G401 (cell line): Measurements from ENCODE around the gene DHRSX. TPM values are rescaled to one million over a fixed set of nuclear protein-coding genes. Genes with fewer than 3 reads are reported as not detected.
"Not testable (repeated sequence)": the region's sequence is repeated elsewhere in the genome, so short reads cannot be mapped to it uniquely, and the experiment has no call there.

Experiments
- DNase-seq: peaks from one replicate; pipeline ENCODE4 v3.0.0-alpha.2; 2015; ENCODE audit warnings: low spot score
- in situ Hi-C: cut with HindIII; loops from 2 replicates; pipeline ENCODE4 v1.10.0; 2016; ENCODE audit warnings: low sequenced_read_pairs, mixed read lengths
- total RNA-seq: library from RNA; depleted of rRNA; stranded (reverse); fragments of >200 nt; shearing (Covaris generic); gene quantifications from 2 replicates; pipeline ENCODE4 v1.2.3, GENCODE V29; 2014

DHRSX gene
- total RNA-seq, 1 experiment from 2014 or later = 12.9 TPM

DNA sequence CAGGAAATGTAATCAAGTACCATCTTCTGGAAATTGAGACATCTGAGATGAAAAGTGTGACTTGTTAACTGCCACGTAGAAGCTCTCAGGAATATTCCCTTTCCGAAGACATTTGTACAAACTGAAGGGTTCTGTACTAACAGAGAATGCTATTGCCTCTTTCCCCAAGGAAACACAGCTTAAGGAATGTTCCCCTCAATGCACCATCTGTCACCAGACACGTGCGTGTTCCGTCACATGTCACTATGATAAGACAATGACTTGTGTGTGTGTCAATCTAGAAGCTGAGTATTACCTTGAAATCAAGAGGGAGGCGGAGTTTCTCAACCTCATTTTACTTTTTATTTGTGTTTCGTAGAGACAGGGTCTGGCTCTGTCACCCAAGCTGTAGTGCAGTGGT, 58.1 kb downstream of the DHRSX start:
- in situ Hi-C loops = no loop called here

DNA sequence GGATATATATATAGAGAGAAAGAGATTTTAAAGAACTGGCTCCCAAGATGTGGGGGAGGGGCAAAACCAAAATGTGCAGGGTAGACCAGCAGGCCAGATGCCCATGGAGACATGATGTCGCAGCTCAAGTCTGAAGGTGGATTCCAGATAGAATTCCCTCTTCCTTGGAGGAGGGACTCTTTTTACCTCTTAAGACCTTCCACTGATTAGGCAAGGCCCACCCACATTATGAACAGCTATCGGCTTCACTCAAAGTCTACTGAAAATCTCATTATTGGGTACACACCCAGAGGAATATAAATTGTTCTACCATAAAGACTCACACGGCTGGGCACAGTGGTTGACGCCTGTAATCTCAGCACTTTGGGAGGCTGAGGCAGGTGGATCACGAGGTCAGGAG, 59.3 kb downstream of the DHRSX start:
- in situ Hi-C loops = no loop called here

More for the DNA sequence above, 58.1 kb downstream of the DHRSX start:
- no peak for DNase-seq

DNA sequence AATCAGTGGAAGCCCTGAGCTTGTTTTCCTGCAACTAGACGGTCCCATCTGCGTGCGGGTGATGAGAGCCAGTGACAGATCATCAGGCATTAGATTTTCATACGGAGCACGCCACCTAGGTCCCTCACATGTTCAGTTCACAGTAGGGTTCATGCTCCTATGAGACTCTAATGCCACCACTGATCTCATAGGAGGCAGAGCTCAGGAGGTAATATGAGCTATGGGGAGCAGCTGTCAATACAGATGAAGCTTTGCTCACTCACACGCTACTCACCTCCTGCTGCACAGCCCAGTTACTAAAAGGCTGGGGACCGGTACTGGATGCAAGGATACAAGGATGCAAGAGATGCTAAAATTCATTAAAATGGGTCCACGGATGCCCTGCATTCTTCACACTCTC, 61.2 kb downstream of the DHRSX start:
- DNase-seq = no peak
- in situ Hi-C loops = no loop called here

More for the DNA sequence above, 59.3 kb downstream of the DHRSX start:
- no peak for DNase-seq

DNA sequence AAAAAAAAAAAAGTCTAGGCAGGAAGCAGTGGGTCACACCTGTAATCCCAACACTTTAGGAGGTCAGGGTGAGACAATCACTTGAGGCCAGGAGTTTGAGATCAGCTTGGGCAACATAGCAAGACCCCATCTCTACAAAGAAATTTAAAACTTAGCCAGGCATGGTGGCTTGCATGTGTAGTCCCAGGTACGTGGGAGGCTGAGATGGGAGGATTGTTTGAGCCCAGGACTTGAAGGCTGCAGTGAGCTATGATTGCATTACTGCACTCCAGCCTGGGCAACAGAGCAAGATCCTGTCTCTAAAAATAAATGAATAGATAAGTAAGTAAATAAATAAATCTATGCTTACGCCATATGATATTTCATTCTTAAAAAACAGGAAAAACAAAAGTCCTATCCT, 65.3 kb downstream of the DHRSX start:
- DNase-seq = no peak
- in situ Hi-C loops = no loop called here

DNA sequence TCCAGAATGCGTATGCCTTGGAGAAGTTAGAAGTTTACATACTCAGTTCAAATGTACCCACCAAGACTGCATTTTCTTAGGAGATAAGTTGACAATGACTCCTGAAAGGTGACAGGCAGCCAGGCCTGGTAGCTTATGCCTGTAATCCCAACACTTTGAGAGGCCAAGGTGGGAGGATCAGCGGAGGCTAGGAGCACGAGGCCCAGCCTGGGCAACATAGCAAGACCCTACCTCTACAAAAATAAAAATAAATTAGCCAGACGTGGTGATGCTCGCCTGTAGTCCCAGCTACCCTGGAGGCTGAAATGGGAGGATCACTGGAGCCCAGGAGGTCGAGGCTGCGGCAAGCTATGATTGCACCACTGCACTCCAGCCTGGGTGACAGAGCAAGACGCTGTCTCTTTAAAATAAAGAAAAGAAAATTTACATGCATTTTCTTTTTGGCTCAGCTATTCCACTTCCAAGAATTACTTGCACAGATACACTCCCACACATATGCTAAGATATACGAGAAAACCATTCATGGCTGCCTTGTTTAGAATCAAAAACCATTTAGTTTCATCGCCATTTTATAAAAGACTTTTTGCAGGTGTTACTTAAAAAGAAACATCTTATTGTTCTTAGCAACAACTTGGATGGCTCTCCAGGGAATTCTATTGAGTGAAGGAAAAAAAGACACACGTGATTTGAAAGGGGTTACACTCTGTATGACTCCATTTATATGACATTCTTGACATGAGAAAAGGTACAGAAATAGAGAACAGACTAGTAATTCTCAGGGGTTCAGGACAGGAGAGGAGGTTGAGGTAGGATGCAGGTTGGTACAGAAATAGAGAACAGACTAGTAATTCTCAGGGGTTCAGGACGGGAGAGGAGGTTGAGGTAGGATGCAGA, 66.3 kb downstream of the DHRSX start:
- no peak for DNase-seq
- in situ Hi-C loops = no loop called here

DNA sequence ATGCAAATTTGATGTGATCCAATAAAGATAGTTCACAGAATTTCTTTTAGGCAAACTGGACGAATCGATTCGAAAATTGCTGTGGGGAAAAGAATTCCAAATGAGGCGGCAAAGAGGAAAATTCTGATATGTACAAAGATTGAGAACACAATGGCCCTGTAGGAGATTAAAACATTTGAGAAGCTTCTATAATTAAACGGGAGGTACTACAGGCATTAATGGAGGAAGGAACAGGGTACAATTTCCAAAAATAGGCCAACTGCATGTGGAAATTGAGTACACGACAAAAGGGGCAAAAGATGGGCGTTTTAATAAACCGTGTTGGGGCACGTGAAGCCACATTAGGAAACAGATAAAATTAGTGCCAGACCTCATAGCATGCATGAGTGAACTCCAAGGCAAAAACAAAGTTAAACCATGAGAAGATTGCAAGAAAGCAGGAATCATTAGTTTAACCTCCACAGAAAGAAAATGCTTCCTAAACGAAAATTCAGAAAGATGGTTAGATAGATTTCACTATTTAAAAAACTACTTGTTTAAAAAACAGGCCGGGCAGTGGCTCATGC, 68.4 kb downstream of the DHRSX start:
- DNase-seq = no peak
- in situ Hi-C loops = no loop called here

DNA sequence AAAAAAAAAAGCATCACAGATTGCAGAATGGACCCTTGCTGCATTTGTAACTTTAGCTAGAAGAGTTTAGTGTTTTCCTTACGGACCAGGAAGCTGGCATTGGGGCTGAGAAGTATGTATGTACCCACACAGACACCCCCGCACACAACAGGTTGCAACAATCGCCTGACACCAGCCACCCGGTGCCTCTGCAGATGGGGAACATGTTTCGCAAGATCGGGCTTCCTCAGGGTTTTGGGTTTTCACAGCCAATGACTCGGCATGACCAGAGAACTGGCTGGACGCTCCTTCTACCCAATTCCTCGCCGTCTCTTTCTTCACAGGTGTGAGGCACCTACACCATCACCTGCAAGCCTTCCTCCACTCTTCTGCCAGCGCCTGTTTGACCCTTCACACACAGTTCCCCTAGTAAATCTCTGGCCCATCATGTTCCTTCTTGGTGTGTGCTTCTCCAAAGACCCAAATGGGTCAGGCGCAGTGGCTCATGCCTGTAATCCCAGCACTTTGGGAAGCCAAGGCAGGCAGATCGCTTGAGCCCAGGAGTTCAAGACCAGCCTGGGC, 70.4 kb downstream of the DHRSX start:
- in situ Hi-C loops = no loop called here
- no peak for DNase-seq

DNA sequence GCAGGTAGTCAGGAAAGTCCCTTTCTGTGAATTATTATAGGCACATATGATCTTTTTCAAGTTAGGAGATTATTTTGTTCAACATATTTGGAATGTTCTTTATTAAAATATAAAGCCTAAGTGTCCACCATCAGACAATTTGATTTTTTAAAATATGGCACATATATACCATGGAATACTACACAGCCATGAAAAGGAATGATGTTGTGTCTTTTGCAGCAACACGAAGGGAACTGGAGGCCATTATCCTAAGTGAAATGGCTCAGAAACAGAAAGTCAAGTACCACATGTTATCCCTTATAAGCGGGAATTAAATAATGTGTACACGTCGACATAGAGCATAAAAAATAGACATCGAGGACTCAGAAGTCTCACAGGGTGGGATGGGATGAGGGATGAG, 73.0 kb downstream of the DHRSX start:
- in situ Hi-C loops = no loop called here
- DNase-seq = no peak

DNA sequence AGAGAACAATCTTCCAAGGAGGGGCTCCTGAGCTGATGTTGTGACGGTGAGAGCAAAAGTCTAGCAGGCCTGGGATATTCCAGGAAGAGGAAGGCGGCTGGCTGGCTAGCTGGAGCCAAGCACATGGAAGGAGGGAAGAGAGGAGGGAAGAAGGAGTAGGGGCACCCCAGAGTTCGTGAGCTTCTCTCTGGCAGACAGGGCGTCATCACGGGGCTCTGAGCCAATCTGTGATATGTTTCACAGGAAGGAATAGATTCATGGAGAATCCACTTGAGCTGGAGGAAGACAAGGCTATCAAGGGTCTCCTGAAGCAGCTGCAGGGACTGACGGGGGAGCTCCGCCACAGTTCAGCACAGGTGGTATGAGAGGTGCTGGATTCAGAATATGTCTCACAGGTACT, 73.6 kb downstream of the DHRSX start:
- no peak for DNase-seq
- in situ Hi-C loops = no loop called here

DNA sequence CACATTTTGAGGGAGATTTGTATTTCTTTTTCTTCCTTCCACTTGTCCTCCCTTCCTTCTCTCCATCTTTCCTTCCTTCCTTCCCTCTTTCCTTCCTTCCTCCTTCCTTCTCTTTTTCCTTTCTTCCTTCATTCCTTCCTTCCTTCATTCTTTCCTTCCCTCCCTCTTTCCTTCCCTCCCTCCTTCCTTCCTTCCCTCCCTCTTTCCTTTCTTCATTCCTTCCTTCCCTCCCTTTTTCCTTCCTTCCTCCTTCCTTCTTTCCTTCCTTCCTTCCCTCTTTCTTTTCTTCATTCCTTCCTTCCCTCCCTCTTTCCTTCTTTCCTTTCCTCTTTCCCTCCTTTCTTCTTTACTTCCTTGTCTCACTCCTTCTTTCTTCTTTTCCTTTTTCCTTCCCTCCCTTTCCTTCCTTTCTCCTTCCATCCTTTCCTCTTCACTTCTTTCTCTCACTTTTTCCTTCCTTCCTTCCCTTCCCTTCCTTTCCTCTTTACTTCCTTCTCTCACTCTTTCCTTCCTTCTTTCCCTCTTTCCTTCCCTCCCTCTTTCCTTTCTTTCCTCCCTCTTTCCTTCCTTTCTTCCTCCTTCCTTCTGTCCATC, 74.4 kb downstream of the DHRSX start:
- in situ Hi-C loops = no loop called here

DNA sequence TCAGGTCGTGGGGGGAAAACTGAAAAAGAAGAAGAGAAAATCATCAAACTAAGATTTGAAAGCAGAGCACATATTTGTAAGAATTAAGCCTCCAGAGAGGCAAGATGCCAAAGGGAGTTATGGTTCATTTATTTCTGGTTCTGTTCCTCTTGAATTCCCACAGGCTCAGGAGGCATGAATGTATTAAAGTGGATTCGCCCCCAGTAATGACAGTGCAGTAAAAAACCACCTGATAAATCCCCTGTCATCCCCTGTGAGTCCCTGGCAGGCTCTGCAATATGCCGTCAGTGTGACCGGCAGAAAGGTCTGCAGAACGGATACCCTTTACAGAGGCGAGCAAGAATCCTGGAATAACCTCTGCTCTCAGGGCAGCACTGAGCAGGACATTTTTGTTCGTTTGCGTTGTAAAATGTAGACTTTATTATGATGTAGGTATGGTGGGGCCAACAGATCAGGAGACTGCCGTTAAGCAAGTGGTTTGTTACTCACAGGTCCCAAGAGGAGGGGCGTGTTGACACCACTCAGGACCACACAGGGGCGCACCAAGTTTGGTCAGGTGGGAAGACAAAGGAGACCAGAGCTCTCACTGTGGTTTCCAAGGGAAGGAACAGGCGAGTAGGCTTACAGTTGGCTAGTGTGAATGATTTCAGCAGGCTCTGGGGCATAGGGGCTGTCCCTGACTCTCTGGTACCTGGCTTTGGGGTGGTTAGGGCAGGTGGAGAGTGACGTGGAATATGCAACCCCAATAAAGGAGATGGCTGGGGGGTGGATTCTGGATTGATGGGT, 75.3 kb downstream of the DHRSX start:
- DNase-seq = peak; percentile 41
- in situ Hi-C loops = no loop called here

More for the DNA sequence above, 74.4 kb downstream of the DHRSX start:
- no peak for DNase-seq

DNA sequence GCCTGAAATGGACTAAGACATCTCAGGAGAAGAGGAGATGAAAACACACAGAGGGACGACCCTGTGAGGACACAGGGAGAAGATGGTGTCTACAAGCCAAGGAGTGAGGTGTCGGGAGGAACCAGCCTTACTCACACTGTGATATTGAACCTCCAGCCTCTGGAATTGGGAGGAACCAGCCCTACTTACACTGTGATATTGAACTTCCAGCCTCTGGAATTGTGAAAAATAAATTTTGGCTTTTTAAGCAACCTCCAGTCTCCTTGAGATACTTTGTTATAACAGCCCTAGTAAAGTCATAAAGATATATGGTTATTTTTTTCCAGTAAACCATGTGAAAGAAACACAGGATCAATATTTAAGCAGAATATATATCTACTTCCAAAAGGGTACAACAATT, 76.5 kb downstream of the DHRSX start:
- in situ Hi-C loops = no loop called here
- no peak for DNase-seq

DNA sequence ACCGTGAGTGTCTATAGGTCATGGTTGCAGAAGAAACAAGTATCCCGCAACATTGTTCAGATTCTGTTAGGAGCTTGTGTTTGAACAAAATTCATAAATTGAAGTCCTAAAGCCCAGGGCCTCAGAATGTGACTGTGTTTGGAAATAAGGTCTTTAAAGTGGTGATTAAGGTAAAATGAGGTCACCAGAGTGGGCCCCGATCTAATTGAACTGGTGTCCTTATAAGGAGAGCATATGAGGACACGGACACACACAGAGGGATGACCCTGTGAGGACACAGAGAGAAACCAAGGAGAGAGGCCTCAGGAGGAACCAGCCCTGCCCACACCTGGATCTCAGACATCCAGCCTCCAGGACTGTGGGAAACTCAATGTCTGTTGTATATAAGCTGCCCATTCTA, 76.9 kb downstream of the DHRSX start:
- in situ Hi-C loops = no loop called here
- DNase-seq = no peak

DNA sequence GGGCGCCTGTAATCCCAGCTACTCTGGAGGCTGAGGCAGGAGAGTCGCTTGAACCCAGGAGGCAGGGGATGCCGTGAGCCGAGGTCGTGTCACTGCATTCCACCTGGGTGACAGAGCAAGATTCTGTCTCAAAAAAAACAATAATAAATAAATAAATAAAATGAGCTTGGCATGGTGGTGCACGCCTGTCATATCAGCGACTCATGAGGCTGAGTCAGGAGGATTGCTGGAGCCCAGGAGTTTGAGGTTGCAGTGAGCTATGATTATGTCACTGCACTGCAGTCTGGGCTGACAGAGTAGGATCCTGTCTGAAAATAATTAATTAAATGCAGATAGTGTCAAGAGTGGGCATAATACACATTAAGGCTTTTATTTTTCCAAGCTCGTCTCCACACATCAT, 77.5 kb downstream of the DHRSX start:
- in situ Hi-C loops = no loop called here
- DNase-seq = no peak

DNA sequence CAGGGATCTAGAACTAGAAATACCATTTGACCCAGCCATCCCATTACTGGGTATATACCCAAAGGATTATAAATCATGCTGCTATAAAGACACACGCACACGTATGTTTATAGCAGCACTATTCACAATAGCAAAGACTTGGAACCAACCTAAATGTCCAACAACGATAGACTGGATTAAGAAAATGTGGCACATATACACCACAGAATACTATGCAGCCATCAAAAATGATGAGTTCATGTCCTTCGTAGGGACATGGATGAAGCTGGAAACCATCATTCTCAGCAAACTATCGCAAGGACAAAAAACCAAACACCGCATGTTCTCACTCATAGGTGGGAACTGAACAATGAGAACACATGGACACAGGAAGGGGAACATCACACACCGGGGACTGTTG, 81.4 kb downstream of the DHRSX start:
- in situ Hi-C loops, DNase-seq: not testable (repeated sequence)

DNA sequence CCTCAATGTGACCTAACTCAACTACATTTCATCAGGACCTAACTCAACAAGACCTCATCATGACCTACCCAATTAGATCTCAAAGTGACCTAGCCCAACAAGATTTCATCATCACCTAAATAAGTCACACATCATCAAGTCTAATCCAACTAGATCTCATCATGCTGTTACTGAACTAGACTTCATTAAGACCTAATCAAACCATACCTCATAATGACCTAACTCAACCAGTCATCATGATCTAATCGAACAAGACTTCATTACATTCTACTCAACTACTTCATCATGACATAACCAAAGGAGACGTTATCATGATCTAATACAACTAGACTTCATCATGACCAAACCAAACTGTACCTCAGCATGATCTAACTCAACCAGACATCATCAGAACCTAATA, 82.8 kb downstream of the DHRSX start:
- in situ Hi-C loops = no loop called here

DNA sequence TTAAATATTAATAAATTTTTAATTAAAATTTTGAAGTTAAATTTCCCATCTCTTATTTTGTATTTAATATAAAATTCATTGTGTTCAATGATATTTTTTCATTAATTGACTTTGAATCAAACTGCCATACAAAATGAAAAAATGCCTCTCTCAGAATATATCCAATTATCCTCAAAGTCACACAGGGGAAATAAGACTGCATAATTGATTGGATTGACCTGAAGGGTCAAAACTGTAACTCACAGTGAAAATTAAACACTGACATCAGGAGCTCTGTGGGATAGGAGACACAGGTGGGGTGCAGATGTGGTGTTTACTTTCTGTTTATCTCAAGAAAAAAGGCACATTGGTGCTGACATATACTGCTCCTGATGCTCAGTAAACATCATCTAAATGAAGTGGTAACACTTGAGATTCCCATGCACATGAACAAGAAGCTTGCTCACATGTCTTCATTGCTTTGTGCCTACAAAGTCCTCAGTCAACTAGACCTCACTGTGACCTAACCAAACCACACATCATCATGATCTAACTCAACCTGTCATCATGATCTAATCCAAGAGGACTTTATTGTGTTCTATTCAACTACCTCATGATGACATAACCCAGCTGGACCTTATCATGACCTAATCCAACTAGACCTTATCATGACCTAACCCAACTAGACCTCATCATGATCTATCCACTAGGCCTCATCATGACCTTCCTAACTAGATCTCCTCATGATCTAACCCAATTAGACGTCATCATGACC, 83.7 kb downstream of the DHRSX start:
- in situ Hi-C loops = no loop called here
- DNase-seq = no peak

More for the DNA sequence above, 82.8 kb downstream of the DHRSX start:
- DNase-seq = no peak

DNA sequence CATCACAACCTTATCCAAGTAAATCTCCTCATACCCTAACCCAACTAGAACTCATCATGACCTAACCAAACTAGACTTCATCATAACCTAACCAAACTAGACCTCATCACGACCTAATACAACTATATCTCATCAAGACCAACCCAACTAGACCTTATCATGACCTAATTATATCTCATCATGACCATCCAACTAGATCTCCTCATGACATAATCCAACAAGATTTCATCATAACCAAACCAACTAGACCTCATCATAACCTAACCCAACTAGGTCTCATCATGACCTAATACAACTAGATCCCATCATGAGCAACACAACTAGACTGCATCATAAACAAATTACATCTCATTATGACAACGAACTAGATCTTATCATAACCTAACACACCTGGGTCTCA, 86.4 kb downstream of the DHRSX start:
- in situ Hi-C loops = no loop called here
- no peak for DNase-seq

DNA sequence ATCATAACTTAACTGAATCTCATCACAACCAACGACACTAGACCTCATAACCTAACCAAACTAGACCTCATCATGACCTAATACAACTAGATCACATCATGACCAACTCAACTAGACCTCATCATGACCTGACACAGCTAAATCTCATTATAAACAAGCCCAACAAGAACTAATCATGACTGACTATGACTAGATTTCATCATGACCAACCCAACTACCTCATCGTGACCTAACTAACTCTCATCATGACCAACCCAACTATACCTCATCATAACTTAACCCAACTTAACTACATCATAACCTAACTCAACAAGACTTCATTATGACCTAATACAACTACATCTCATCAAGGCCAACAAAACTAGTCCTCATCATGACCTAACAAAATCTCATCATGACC, 86.8 kb downstream of the DHRSX start:
- in situ Hi-C loops = no loop called here
- DNase-seq = no peak
